H9 (cell line): ENCODE data around the gene DYNLT2B. TPM values are rescaled to one million over a fixed set of nuclear protein-coding genes. Genes with fewer than 3 reads are reported as not detected.

Experiments
- DNase-seq: peaks from one replicate; pipeline ENCODE4 v3.0.0-alpha.2; 2017
- H2AFZ ChIP-seq: one replicate; pipeline ENCODE4 v1.6.1; 2013; ENCODE audit warnings: mild to moderate bottlenecking, low read length, control low read depth, moderate library complexity
- H2AK5ac ChIP-seq: 2 replicates; pipeline ENCODE4 v1.6.1; 2013; ENCODE audit warnings: low read length, control low read depth, mixed read lengths; ENCODE audit not compliant: insufficient read length
- H2BK120ac ChIP-seq: one replicate; pipeline ENCODE4 v1.6.1; 2013; ENCODE audit warnings: low read depth, mild to moderate bottlenecking, low read length, control low read depth, inconsistent platforms; ENCODE audit not compliant: poor library complexity, severe bottlenecking
- H2BK12ac ChIP-seq: 2 replicates; pipeline ENCODE4 v1.6.1; 2013; ENCODE audit warnings: low read length, control low read depth, mixed read lengths, low read depth; ENCODE audit not compliant: insufficient read length
- H2BK15ac ChIP-seq: 2 replicates; pipeline ENCODE4 v1.6.1; 2013; ENCODE audit warnings: low read depth, low read length, control low read depth
- H2BK20ac ChIP-seq: one replicate; pipeline ENCODE4 v1.6.1; 2013; ENCODE audit warnings: low read depth, mild to moderate bottlenecking, low read length, control low read depth, inconsistent platforms; ENCODE audit not compliant: poor library complexity, severe bottlenecking
- H2BK5ac ChIP-seq: 2 replicates; pipeline ENCODE4 v1.6.1; 2013; ENCODE audit warnings: low read length, control low read depth, mixed read lengths; ENCODE audit not compliant: insufficient read length
- H3K14ac ChIP-seq: 2 replicates; pipeline ENCODE4 v1.6.1; 2013; ENCODE audit warnings: low read length, control low read depth; ENCODE audit not compliant: insufficient read depth
- H3K18ac ChIP-seq: 2 replicates; pipeline ENCODE4 v1.6.1; 2013; ENCODE audit warnings: low read depth, mild to moderate bottlenecking, mixed read lengths, low read length, control low read depth; ENCODE audit not compliant: insufficient read length
- H3K23ac ChIP-seq: 2 replicates; pipeline ENCODE4 v1.6.1; 2013; ENCODE audit warnings: low read length, control low read depth, mixed read lengths, low read depth; ENCODE audit not compliant: insufficient read length
- H3K23me2 ChIP-seq: 2 replicates; pipeline ENCODE4 v1.6.1; 2013; ENCODE audit warnings: low read depth, mild to moderate bottlenecking, mixed read lengths, low read length, control low read depth; ENCODE audit not compliant: insufficient read length, poor library complexity, severe bottlenecking
- H3K27ac ChIP-seq: 2 replicates; pipeline ENCODE4 v1.5.1; 2013; ENCODE audit warnings: low read length, control low read depth, mixed read lengths, low read depth; ENCODE audit not compliant: insufficient read length
- H3K27me3 ChIP-seq: 2 replicates; pipeline ENCODE4 v1.6.1; 2013; ENCODE audit warnings: low read length, control low read depth, inconsistent platforms; ENCODE audit not compliant: insufficient read depth
- H3K4ac ChIP-seq: 2 replicates; pipeline ENCODE4 v1.6.1; 2013; ENCODE audit warnings: low read depth, mild to moderate bottlenecking, control low read depth, inconsistent platforms, low read length, moderate library complexity
- H3K4me1 ChIP-seq: 2 replicates; pipeline ENCODE4 v1.6.1; 2013; ENCODE audit warnings: low read length, control low read depth, inconsistent platforms; ENCODE audit not compliant: insufficient read depth
- H3K4me2 ChIP-seq: 2 replicates; pipeline ENCODE4 v1.6.1; 2013; ENCODE audit warnings: low read length, control low read depth, mixed read lengths; ENCODE audit not compliant: insufficient read length, insufficient read depth
- H3K56ac ChIP-seq: 2 replicates; pipeline ENCODE4 v1.6.1; 2013; ENCODE audit warnings: low read depth, mild to moderate bottlenecking, mixed read lengths, low read length, control low read depth; ENCODE audit not compliant: insufficient read length
- H3K79me1 ChIP-seq: 2 replicates; pipeline ENCODE4 v1.6.1; 2013; ENCODE audit warnings: low read depth, mild to moderate bottlenecking, moderate library complexity, low read length, control low read depth, inconsistent platforms; ENCODE audit not compliant: insufficient read depth, poor library complexity, severe bottlenecking
- H3K79me2 ChIP-seq: 2 replicates; pipeline ENCODE4 v1.6.1; 2013; ENCODE audit warnings: low read length, control low read depth, inconsistent platforms; ENCODE audit not compliant: insufficient read depth
- H3K9ac ChIP-seq: 2 replicates; pipeline ENCODE4 v1.6.1; 2013; ENCODE audit warnings: low read length, control low read depth, mixed read lengths; ENCODE audit not compliant: insufficient read length; ENCODE audit errors: extremely low read depth
- H3K9me3 ChIP-seq: one replicate; pipeline ENCODE4 v1.6.1; 2013; ENCODE audit warnings: low read depth, low read length, inconsistent platforms; ENCODE audit not compliant: control insufficient read depth
- H3T11ph ChIP-seq: one replicate; pipeline ENCODE4 v1.6.1; 2013; ENCODE audit warnings: mild to moderate bottlenecking, low read length, control low read depth, inconsistent platforms
- H4K20me1 ChIP-seq: one replicate; pipeline ENCODE4 v1.6.1; 2013; ENCODE audit not compliant: control insufficient read depth, insufficient read length, insufficient read depth
- H4K5ac ChIP-seq: 2 replicates; pipeline ENCODE4 v1.6.1; 2013; ENCODE audit warnings: low read depth, mild to moderate bottlenecking, mixed read lengths, low read length, control low read depth; ENCODE audit not compliant: insufficient read length
- H4K8ac ChIP-seq: replicated peaks from 2 replicates; pipeline ENCODE4 v1.6.1; 2013; ENCODE audit warnings: low read length, control low read depth, mixed read lengths, low read depth; ENCODE audit not compliant: insufficient read length
- H4K91ac ChIP-seq: 2 replicates; pipeline ENCODE4 v1.6.1; 2013; ENCODE audit warnings: low read depth, mild to moderate bottlenecking, moderate library complexity, mixed read lengths, low read length, control low read depth; ENCODE audit not compliant: insufficient read length
- H3K27ac Mint-ChIP-seq, 3 experiments: 2 replicates in 2 of 3; 3 replicates in 1 of 3; pipeline ENCODE4 v1.8.0; 2020 to 2021; ENCODE audit warnings: mixed read lengths in 3 of 3, mild to moderate bottlenecking in 1 of 3, moderate library complexity in 1 of 3
- H3K27me3 Mint-ChIP-seq: 2 replicates; pipeline ENCODE4 v1.8.0; 2021; ENCODE audit warnings: low read depth, mild to moderate bottlenecking, moderate library complexity, mixed read lengths
- H3K36me3 Mint-ChIP-seq, 3 experiments: 2 replicates in 2 of 3; 3 replicates in 1 of 3; pipeline ENCODE4 v1.8.0; 2020 to 2021; ENCODE audit warnings: low read depth in 3 of 3, mixed read lengths in 3 of 3; ENCODE audit not compliant: insufficient read depth in 1 of 3
- H3K4me1 Mint-ChIP-seq, 2 experiments: 2 replicates each; pipeline ENCODE4 v1.8.0; 2020; ENCODE audit warnings: mixed read lengths in 2 of 2
- H3K4me3 Mint-ChIP-seq, 2 experiments: 2 replicates in 1 of 2; 3 replicates in 1 of 2; pipeline ENCODE4 v1.8.0; 2020 to 2021; ENCODE audit warnings: mild to moderate bottlenecking in 2 of 2, mixed read lengths in 2 of 2, moderate library complexity in 1 of 2
- H3K9me3 Mint-ChIP-seq, 2 experiments: 2 replicates in 1 of 2; 3 replicates in 1 of 2; pipeline ENCODE4 v1.8.0; 2020; ENCODE audit warnings: mild to moderate bottlenecking in 2 of 2, mixed read lengths in 2 of 2, moderate library complexity in 1 of 2
- CTCF ChIP-seq: fragments of 200-600 bp; sonication (generic); conservative IDR thresholded peaks from 3 replicates; pipeline ENCODE4 v1.8.0; 2021; ENCODE audit warnings: antibody characterized with exemption, mild to moderate bottlenecking
- WGBS: extraction: QIAGEN DNeasy Blood & Tissue Kit; methylation state at CpG from one replicate; pipeline ENCODE4 v1.1.7; 2013; ENCODE audit warnings: missing lambda C conversion rate, low lambda C conversion rate, mixed read lengths; ENCODE audit not compliant: insufficient read length; ENCODE audit errors: extremely low coverage; 5-methylcytosine and 5-hydroxymethylcytosine counted together
- total RNA-seq: library from RNA; stranded (reverse); gene quantifications from 2 replicates; pipeline ENCODE4 v1.2.1, GENCODE V29; 2021

DYNLT2B gene
- total RNA-seq, 1 experiment from 2014 or later: 12.4 TPM

- Histone ChIP-seq H3K27me3 (no peaks in the 10 kb centered on the region), H4K20me1 (no peaks in the 10 kb centered on the region), H3K56ac (no peak overlapping the region), H3K9me3 (no peaks in the 10 kb centered on the region), H2BK15ac (no peak overlapping the region), H3K23me2 (no peaks in the 10 kb centered on the region), H2BK20ac (no peak overlapping the region), H2BK5ac (no peak overlapping the region), H4K8ac (no peak overlapping the region), H3K23ac (no peak overlapping the region), H3K27ac (no peak overlapping the region), H2BK120ac (no peak overlapping the region), H3K4me1 (no peaks in the 10 kb centered on the region), H4K5ac (no peak overlapping the region), H3K14ac (no peak overlapping the region), H2BK12ac (no peak overlapping the region), H3K79me2 (no peaks in the 10 kb centered on the region), H3T11ph (no peak overlapping the region), H3K4ac (no peak overlapping the region), H4K91ac (no peak overlapping the region), H2AFZ (no peak overlapping the region), H3K9ac (no peak overlapping the region), H2AK5ac (no peak overlapping the region), H3K18ac (no peak overlapping the region), H3K79me1 (no peaks in the 10 kb centered on the region), H3K4me2 (no peak overlapping the region)
- Mint-ChIP-seq H3K36me3 (no peaks in the 10 kb centered on the region), H3K27ac (no peak overlapping the region), H3K9me3 (no peaks in the 10 kb centered on the region), H3K4me1 (peaks cover 3 to 4% of the 10 kb centered on the region in 2 experiments; a peak in 2 of 4 replicates), H3K4me3 (no peak overlapping the region), H3K27me3 (no peaks in the 10 kb centered on the region; the same call in 1 of the 2 replicates)
- no peak for TF ChIP-seq CTCF
- WGBS: no CpG with 5 or more reads among the region's 1 CpG
- no peak for DNase-seq
These were observed 16.9 kb upstream of the DYNLT2B start for GRCh38 chr3:196334982-196335381.
